HPDE6-E6E7 (cell line): ENCODE results near the gene ZFYVE26.
"Not testable (repeated sequence)": the region's sequence is repeated elsewhere in the genome, so short reads cannot be mapped to it uniquely, and the experiment has no call there.

Experiments used
- DNase-seq: peaks from one replicate; pipeline ENCODE4 v3.0.0; 2011; ENCODE audit warnings: missing footprints; ENCODE audit errors: extremely low spot score

The ZFYVE26 gene

GRCh38 chr14:67816326-67817002 is at the start of gene ZFYVE26:
Gene ZFYVE26 (minus strand): TSS chr14:67816590. CDS start chr14:67815963, 627 bp downstream.
- peak; percentile 99 for DNase-seq

GRCh38 chr14:67863223-67863622 is 46.8 kb upstream of the ZFYVE26 start:
- peak; percentile 20 for DNase-seq

GRCh38 chr14:67859169-67859749 is 42.9 kb upstream of the ZFYVE26 start:
- no peak for DNase-seq

GRCh38 chr14:67857778-67858350 is 41.5 kb upstream of the ZFYVE26 start:
- no peak for DNase-seq

- DNase-seq: no peak
These were observed 40.4 kb upstream of the ZFYVE26 start for GRCh38 chr14:67856827-67857226.

GRCh38 chr14:67853715-67854114 is 37.3 kb upstream of the ZFYVE26 start:
- DNase-seq: no peak

- no peak for DNase-seq
These were observed 36.7 kb upstream of the ZFYVE26 start for GRCh38 chr14:67852926-67853604.

GRCh38 chr14:67851785-67852410 is 35.5 kb upstream of the ZFYVE26 start:
- DNase-seq: no peak

GRCh38 chr14:67850066-67850830 is 33.9 kb upstream of the ZFYVE26 start:
- DNase-seq: no peak

- no peak for DNase-seq
These were observed 29.7 kb upstream of the ZFYVE26 start for GRCh38 chr14:67846029-67846610.

- peak; percentile 13 for DNase-seq
These were observed 20.7 kb upstream of the ZFYVE26 start for GRCh38 chr14:67837011-67837624.

- no peak for DNase-seq
These were observed 19.2 kb upstream of the ZFYVE26 start for GRCh38 chr14:67835596-67835995.

GRCh38 chr14:67833403-67833802 is 17.0 kb upstream of the ZFYVE26 start:
- DNase-seq: no peak

GRCh38 chr14:67831113-67831512 is 14.7 kb upstream of the ZFYVE26 start:
- DNase-seq: no peak

GRCh38 chr14:67821121-67821520 is 4.7 kb upstream of the ZFYVE26 start:
- no peak for DNase-seq

GRCh38 chr14:67820428-67820971 is 4.1 kb upstream of the ZFYVE26 start:
- DNase-seq: no peak

- peak; percentile 93 for DNase-seq
These were observed 3.4 kb upstream of the ZFYVE26 start, which contains the start of gene RAD51B for GRCh38 chr14:67819563-67820421. Gene RAD51B (plus strand): TSS chr14:67819779.

GRCh38 chr14:67818476-67818875 is 2.1 kb upstream of the ZFYVE26 start:
- DNase-seq: not testable (repeated sequence)

- DNase-seq: no peak
These were observed 1.5 kb upstream of the ZFYVE26 start for GRCh38 chr14:67817750-67818438.
